Trophoblast cell (in vitro differentiated cells and primary cell): ENCODE results near the gene ASB2.

Experiments used
- DNase-seq, 2 donors: peaks; one replicate each; pipeline ENCODE4 v3.0.0-alpha.2; 2016
- H2AFZ ChIP-seq: 2 replicates; pipeline ENCODE4 v1.6.1; 2013; ENCODE audit warnings: low read length, moderate library complexity, mild to moderate bottlenecking; ENCODE audit not compliant: insufficient read depth, poor library complexity
- H2AK5ac ChIP-seq: 2 replicates; pipeline ENCODE4 v1.6.1; 2013; ENCODE audit warnings: mild to moderate bottlenecking, low read length
- H2BK120ac ChIP-seq: 2 replicates; pipeline ENCODE4 v1.6.1; 2013; ENCODE audit warnings: low read length, mild to moderate bottlenecking, moderate library complexity; ENCODE audit not compliant: insufficient read depth, poor library complexity
- H2BK12ac ChIP-seq: 2 replicates; pipeline ENCODE4 v1.6.1; 2013; ENCODE audit warnings: mild to moderate bottlenecking, low read length, moderate library complexity
- H2BK5ac ChIP-seq: 2 replicates; pipeline ENCODE4 v1.6.1; 2013; ENCODE audit warnings: low read length, low read depth, moderate library complexity, mild to moderate bottlenecking; ENCODE audit not compliant: poor library complexity
- H3K14ac ChIP-seq: 2 replicates; pipeline ENCODE4 v1.6.1; 2013; ENCODE audit warnings: mild to moderate bottlenecking, low read length
- H3K18ac ChIP-seq: 2 replicates; pipeline ENCODE4 v1.6.1; 2013; ENCODE audit warnings: mild to moderate bottlenecking, low read length
- H3K23ac ChIP-seq: 2 replicates; pipeline ENCODE4 v1.6.1; 2013; ENCODE audit warnings: low read length
- H3K27ac ChIP-seq: 2 replicates; pipeline ENCODE4 v1.5.1; 2013; ENCODE audit warnings: low read depth, mild to moderate bottlenecking, inconsistent platforms, low read length, moderate library complexity
- H3K27me3 ChIP-seq: 2 replicates; pipeline ENCODE4 v1.6.1; 2013; ENCODE audit warnings: inconsistent platforms, mild to moderate bottlenecking, low read length, moderate library complexity; ENCODE audit not compliant: insufficient read depth
- H3K36me3 ChIP-seq, 2 experiments: 1 replicate in 1 of 2; 2 replicates in 1 of 2; pipeline ENCODE4 v1.6.1; 2013; ENCODE audit warnings: low read length in 2 of 2, mild to moderate bottlenecking in 2 of 2, moderate library complexity in 1 of 2; ENCODE audit not compliant: insufficient read depth in 2 of 2, control insufficient read depth in 1 of 2
- H3K4ac ChIP-seq: 2 replicates; pipeline ENCODE4 v1.6.1; 2013; ENCODE audit warnings: low read depth, mild to moderate bottlenecking, low read length, moderate library complexity
- H3K4me1 ChIP-seq, 2 experiments: 1 replicate in 1 of 2; 2 replicates in 1 of 2; pipeline ENCODE4 v1.6.1; 2013; ENCODE audit warnings: low read length in 2 of 2, mild to moderate bottlenecking in 2 of 2, moderate library complexity in 1 of 2; ENCODE audit not compliant: insufficient read depth in 2 of 2, control insufficient read depth in 1 of 2
- H3K4me2 ChIP-seq: 2 replicates; pipeline ENCODE4 v1.6.1; 2013; ENCODE audit warnings: inconsistent platforms, mild to moderate bottlenecking, low read length, moderate library complexity
- H3K4me3 ChIP-seq: 2 replicates; pipeline ENCODE4 v1.5.1; 2013; ENCODE audit warnings: mild to moderate bottlenecking, low read depth, low read length, inconsistent platforms
- H3K79me1 ChIP-seq: one replicate; pipeline ENCODE4 v1.6.1; 2013; ENCODE audit warnings: low read length
- H3K79me2 ChIP-seq: 2 replicates; pipeline ENCODE4 v1.6.1; 2013; ENCODE audit warnings: low read length, mild to moderate bottlenecking; ENCODE audit not compliant: control insufficient read depth, insufficient read depth, poor library complexity
- H3K9ac ChIP-seq: 2 replicates; pipeline ENCODE4 v1.6.1; 2013; ENCODE audit warnings: mild to moderate bottlenecking, low read length
- H3K9me3 ChIP-seq: 2 replicates; pipeline ENCODE4 v1.6.1; 2013; ENCODE audit warnings: low read depth, mild to moderate bottlenecking, control low read depth, inconsistent platforms, low read length; ENCODE audit not compliant: insufficient read depth
- H4K12ac ChIP-seq: 2 replicates; pipeline ENCODE4 v1.6.1; 2013; ENCODE audit warnings: low read depth, mild to moderate bottlenecking, low read length, moderate library complexity
- H4K8ac ChIP-seq: 2 replicates; pipeline ENCODE4 v1.6.1; 2013; ENCODE audit warnings: low read depth, mild to moderate bottlenecking, low read length, moderate library complexity
- H4K91ac ChIP-seq: one replicate; pipeline ENCODE4 v1.6.1; 2013; ENCODE audit warnings: low read depth, mild to moderate bottlenecking, low read length, moderate library complexity
- WGBS: extraction: QIAGEN DNeasy Blood & Tissue Kit; methylation state at CpG from one replicate; pipeline ENCODE4 v1.1.7; 2013; ENCODE audit warnings: missing lambda C conversion rate; ENCODE audit not compliant: insufficient read length, insufficient coverage; ENCODE audit errors: extremely low coverage; 5-methylcytosine and 5-hydroxymethylcytosine counted together

ASB2 gene

DNA sequence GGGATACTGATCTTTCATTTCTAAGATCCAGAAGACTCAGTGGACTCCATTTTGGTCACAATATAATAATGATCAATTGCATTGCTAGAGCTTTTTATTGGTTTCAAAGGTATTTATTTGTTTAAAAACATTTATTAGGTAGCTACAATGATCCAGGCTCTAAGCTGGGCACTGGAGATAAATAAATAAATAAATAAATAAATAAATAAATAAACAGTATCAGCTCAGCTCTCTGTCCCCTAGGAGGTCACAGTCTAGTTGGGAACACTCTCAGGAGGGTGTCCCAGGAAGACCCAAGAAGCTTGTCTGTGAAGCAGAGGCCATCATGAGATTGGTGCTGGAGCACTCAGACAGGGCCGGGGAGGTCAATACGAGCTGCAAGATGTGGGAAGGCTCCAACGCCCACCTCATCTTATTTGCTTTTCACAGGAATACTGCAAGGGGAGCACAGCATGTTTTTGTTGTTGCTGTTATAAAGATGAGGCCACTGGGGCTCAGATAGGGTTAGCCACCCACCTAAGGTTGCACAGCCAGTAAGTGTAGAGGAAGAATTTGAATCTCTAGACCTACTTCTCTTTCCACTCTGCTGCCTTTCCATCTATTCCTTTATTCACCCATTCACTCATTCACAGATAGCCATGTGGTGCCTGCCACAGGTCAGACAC is 15.5 kb downstream of the ASB2 start:
- Histone ChIP-seq H3K79me2 (no peaks in the 10 kb centered on the region), H2BK120ac (no peak overlapping the region), H3K9ac (no peak overlapping the region), H3K9me3 (no peaks in the 10 kb centered on the region), H3K4me3 (no peak overlapping the region), H4K8ac (no peak overlapping the region), H3K4me1 (peaks cover 19 to 21% of the 10 kb centered on the region in 2 experiments), H4K91ac (no peak overlapping the region), H2AFZ (no peak overlapping the region), H3K36me3 (no peaks in the 10 kb centered on the region), H2BK5ac (no peak overlapping the region), H3K4ac (no peak overlapping the region), H3K27me3 (no peaks in the 10 kb centered on the region), H4K12ac (no peak overlapping the region), H2BK12ac (no peak overlapping the region), H2AK5ac (no peak overlapping the region), H3K18ac (no peak overlapping the region), H3K23ac (no peak overlapping the region), H3K79me1 (peaks cover 6% of the 10 kb centered on the region), H3K14ac (no peak overlapping the region), H3K4me2 (no peak overlapping the region), H3K27ac (no peak overlapping the region)
- no CpG with 5 or more reads among the region's 3 CpGs for WGBS
- DNase-seq: no peak

DNA sequence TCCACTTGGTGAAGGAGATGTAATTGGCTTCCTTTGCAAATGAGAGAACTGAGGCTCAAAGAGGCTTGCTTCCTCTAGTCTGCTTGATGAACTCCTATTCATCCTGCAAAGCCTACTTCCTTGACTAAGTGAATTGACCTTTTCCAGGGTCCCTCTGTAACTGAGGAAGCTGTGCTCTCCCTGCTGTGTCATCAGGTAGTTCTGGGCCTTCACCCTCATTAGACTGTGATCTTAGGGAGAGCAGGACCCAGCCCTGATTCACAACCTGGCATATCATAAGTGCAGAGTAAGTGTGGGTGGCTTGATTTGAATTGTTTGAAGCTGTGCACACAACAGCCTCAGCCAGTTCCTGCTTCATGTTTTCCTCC is 16.3 kb downstream of the ASB2 start:
- H2AK5ac ChIP-seq: no peak overlapping the region
- peaks cover 6% of the 10 kb centered on the region for H3K79me1 ChIP-seq
- H4K8ac ChIP-seq: peak overlapping the region; percentile 21
- H2BK120ac ChIP-seq: peak overlapping the region; percentile 24
- no peak overlapping the region for H3K18ac ChIP-seq
- H3K9ac ChIP-seq: no peak overlapping the region
- H3K27ac ChIP-seq: no peak overlapping the region
- no peak overlapping the region for H4K91ac ChIP-seq
- H3K23ac ChIP-seq: no peak overlapping the region
- no peak overlapping the region for H3K4ac ChIP-seq
- no peak for DNase-seq
- no peak overlapping the region for H3K4me3 ChIP-seq
- peaks cover 19 to 28% of the 10 kb centered on the region in 2 experiments for H3K4me1 ChIP-seq
- H2AFZ ChIP-seq: no peak overlapping the region
- H4K12ac ChIP-seq: no peak overlapping the region
- H2BK5ac ChIP-seq: no peak overlapping the region
- no peak overlapping the region for H3K4me2 ChIP-seq
- no peak overlapping the region for H3K14ac ChIP-seq
- peak overlapping the region; percentile 27 for H2BK12ac ChIP-seq
- H3K79me2 ChIP-seq: no peaks in the 10 kb centered on the region
- no peaks in the 10 kb centered on the region for H3K36me3 ChIP-seq
- no peaks in the 10 kb centered on the region for H3K27me3 ChIP-seq
- H3K9me3 ChIP-seq: no peaks in the 10 kb centered on the region

DNA sequence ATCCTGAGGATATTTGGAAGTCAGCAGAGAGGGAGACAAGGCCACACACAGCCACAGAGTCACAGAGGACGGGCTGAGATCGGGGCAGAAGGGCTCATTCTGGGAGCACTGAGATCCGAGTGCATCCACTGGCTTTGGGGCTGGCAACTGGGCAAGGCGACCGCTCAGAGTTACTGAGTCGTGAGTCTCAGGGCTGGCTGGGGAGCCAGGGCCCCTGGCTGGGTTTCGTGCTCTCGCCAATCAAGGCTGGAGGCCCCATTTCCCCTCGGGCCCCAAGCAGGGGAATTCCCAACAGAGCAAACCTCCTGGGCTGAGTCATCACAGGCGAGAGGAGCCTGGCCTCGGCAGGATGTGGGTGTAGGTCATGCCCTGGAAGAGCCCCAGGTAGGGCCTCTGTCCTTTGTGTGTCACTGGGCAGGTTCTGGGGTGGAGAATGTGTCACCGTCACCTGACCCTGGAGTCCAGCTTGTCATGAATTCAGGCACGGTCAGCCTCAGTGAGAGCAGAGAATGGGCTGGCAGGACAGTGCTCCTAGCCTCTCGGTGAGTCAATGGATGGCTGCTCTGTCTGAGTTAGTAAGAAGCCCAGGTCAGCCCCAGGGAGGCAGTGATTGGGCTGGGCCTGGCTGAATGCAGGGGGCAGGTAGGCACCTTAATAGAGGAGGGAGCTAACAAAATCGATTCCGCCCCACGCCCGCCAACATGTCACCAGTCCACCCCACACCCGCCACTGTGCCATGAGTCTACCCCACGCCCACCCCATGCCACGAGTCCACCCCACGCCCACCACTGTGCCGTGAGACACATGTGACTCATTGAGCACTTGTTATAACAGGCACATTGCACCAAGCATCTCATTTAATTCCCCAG is 16.9 kb downstream of the ASB2 start:
- Histone ChIP-seq H2AFZ (no peak overlapping the region), H3K4me2 (peak overlapping the region; percentile 39), H3K79me2 (no peaks in the 10 kb centered on the region), H3K4ac (no peak overlapping the region), H3K79me1 (peaks cover 6% of the 10 kb centered on the region), H2AK5ac (no peak overlapping the region), H2BK5ac (peak overlapping the region; percentile 11), H2BK12ac (peak overlapping the region; percentile 27), H3K14ac (no peak overlapping the region), H3K36me3 (no peaks in the 10 kb centered on the region), H3K4me3 (no peak overlapping the region), H4K12ac (no peak overlapping the region), H4K91ac (no peak overlapping the region), H3K23ac (no peak overlapping the region), H3K18ac (peak overlapping the region; percentile 36), H3K27ac (no peak overlapping the region), H3K9me3 (no peaks in the 10 kb centered on the region), H3K4me1 (peaks cover 19 to 28% of the 10 kb centered on the region in 2 experiments), H3K9ac (no peak overlapping the region), H2BK120ac (peak overlapping the region; percentile 25), H4K8ac (peak overlapping the region; percentile 21), H3K27me3 (no peaks in the 10 kb centered on the region)
- peak; percentile 98 for DNase-seq
- WGBS: no CpG with 5 or more reads among the region's 23 CpGs

DNA sequence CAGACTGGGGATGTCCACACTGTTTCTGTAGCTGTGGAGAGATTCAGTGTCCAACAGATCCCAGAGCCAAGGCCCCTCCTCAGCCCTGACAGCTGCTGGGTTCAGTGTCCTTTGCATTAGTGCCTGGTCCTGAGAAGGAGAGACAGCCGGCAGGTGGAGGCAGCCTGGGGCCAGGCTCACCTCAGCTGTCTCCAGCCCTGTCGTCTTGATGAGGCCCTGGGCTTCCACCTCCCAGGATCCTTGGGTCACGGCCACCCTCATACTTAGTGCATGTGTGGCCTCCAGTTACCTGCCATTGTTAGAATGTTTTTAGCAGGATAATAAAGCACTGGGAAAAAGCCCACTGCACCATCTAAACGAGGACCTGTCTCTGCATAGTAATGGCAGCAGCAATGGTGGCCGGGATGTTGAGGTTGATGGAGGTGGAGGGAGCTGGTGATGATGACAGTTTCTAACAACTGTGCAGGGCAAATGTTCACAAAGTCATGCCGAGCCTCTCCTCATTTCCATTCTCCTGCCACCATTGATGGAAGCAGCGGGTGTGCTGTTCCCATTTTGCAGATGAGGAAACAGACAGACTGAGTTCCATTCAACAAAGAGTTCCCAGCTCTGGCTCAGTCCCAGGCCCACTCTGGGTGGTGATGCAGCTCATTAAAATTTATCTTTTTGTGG is 17.7 kb downstream of the ASB2 start:
- Histone ChIP-seq H3K9ac (no peak overlapping the region), H3K79me1 (peaks cover 6% of the 10 kb centered on the region)
- WGBS: no CpG with 5 or more reads among the region's 7 CpGs

More for the DNA sequence above, 17.7 kb downstream of the ASB2 start:
- Histone ChIP-seq H3K14ac (no peak overlapping the region), H3K4me1 (peaks cover 19 to 28% of the 10 kb centered on the region in 2 experiments), H3K36me3 (no peaks in the 10 kb centered on the region), H3K4me3 (no peak overlapping the region), H2AK5ac (peak overlapping the region; percentile 8), H3K18ac (no peak overlapping the region), H2AFZ (no peak overlapping the region), H3K23ac (no peak overlapping the region), H2BK5ac (no peak overlapping the region), H4K12ac (no peak overlapping the region), H3K4ac (no peak overlapping the region), H3K9me3 (no peaks in the 10 kb centered on the region), H2BK12ac (peak overlapping the region; percentile 16), H4K91ac (no peak overlapping the region), H3K27me3 (no peaks in the 10 kb centered on the region), H3K4me2 (peak overlapping the region; percentile 39), H2BK120ac (peak overlapping the region; percentile 25), H3K79me2 (no peaks in the 10 kb centered on the region), H3K27ac (no peak overlapping the region), H4K8ac (no peak overlapping the region)
- DNase-seq: no peak
